Upper lobe of left lung (tissue), 6 donors: ENCODE data around the gene NGEF. TPM values are rescaled to one million over a fixed set of nuclear protein-coding genes. Genes with fewer than 3 reads are reported as not detected.

ENCODE experiments used
- ATAC-seq, 2 donors: fragments of 200-7000 bp; cut with Tn5 transposase; one replicate each; pipeline ENCODE4 v1.9.1; 2022; ENCODE audit warnings: mild to moderate bottlenecking in 2 of 2, moderate library complexity in 2 of 2; ENCODE audit not compliant: low FRiP score in 2 of 2
- DNase-seq, 2 donors: peaks; one replicate each; pipeline ENCODE4 v3.0.0-alpha.2; 2019 to 2020
- H3K27ac ChIP-seq, 4 donors: fragments of 200-600 bp; sonication (generic); one replicate each; pipeline ENCODE4 v1.5.1; 2016 to 2019
- H3K27me3 ChIP-seq, 4 donors: fragments of 200-600 bp; sonication (generic); one replicate each; pipeline ENCODE4 v1.5.1; 2017 to 2019
- H3K36me3 ChIP-seq, 4 donors: fragments of 200-600 bp; sonication (generic); one replicate each; pipeline ENCODE4 v1.5.1; 2016 to 2019
- H3K4me1 ChIP-seq, 4 donors: fragments of 200-600 bp; sonication (generic); one replicate each; pipeline ENCODE4 v1.5.1; 2018 to 2019
- H3K4me3 ChIP-seq, 4 donors: fragments of 200-600 bp; sonication (generic); one replicate each; pipeline ENCODE4 v1.5.1; 2017 to 2019; ENCODE audit warnings: mild to moderate bottlenecking in 2 of 4, moderate library complexity in 1 of 4
- H3K9me3 ChIP-seq, 4 donors: fragments of 200-600 bp; sonication (generic); one replicate each; pipeline ENCODE4 v1.5.1; 2018 to 2019
- EP300 ChIP-seq, 4 donors: sonication (generic); formaldehyde crosslinking; IDR thresholded peaks; one replicate each; pipeline ENCODE4 v1.5.1; 2017; ENCODE audit warnings: antibody characterized with exemption in 4 of 4, control low read depth in 2 of 4
- POLR2A ChIP-seq, 4 donors: fragments of 450-650 bp; IDR thresholded peaks; one replicate each; pipeline ENCODE4 v1.5.1; 2016 to 2017; ENCODE audit warnings: antibody characterized with exemption in 4 of 4, mild to moderate bottlenecking in 2 of 4
- POLR2AphosphoS5 ChIP-seq, 2 donors: sonication (generic); formaldehyde crosslinking; IDR thresholded peaks; one replicate each; pipeline ENCODE4 v1.5.1; 2017; ENCODE audit warnings: antibody characterized with exemption in 2 of 2
- WGBS, 2 donors: methylation state at CpG; one replicate each; pipeline ENCODE4 v1.1.5; 2017 to 2018; 5-methylcytosine and 5-hydroxymethylcytosine counted together
- total RNA-seq, 6 donors: library from RNA; depleted of rRNA in 4 of 6; stranded (reverse); fragments of >200 nt in 4 of 6; gene quantifications; one replicate each; pipeline versions ENCODE4 v1.1.0 to v1.2.1, GENCODE V29; 2016 to 2021
- TF ChIP-seq, protein P1 (sequence below), 6 experiments: fragments of 450-650 bp in 4 of 6; fragments of 200-600 bp in 2 of 6; sonication (generic) in 2 of 6; IDR thresholded peaks; one replicate each; pipeline ENCODE4 v1.5.1; 2016 to 2019; ENCODE audit warnings: antibody characterized with exemption in 6 of 6
- donor health status: DM: no; HTN: no; CAD: no; lungs with moderate emphysema.
- donor health status: DM: no; HTN: yes; CAD: no; lungs with severe emphysema.

The NGEF gene
- total RNA-seq, 6 donors from 2014 or later: 0.29 to 6.3 (median 0.98) TPM; not detected in 1

GRCh38 chr2:233023761-233024410 is 10.8 kb upstream of the NGEF start:
- Histone ChIP-seq H3K4me3 (no peak overlapping the region), H3K36me3 (no peaks in the 10 kb centered on the region), H3K4me1 (no peaks in the 10 kb centered on the region), H3K9me3 (no peaks in the 10 kb centered on the region), H3K27ac (no peak overlapping the region), H3K27me3 (no peaks in the 10 kb centered on the region)
- DNase-seq (no peak), ATAC-seq (no peak)
- WGBS, 2 donors: 93 to 94% methylated on average over 12 to 14 of the region's 14 CpGs
- TF ChIP-seq POLR2AphosphoS5 (IDR thresholded peaks at IDR 0.05) (no peak), EP300 (IDR thresholded peaks at IDR 0.05) (no peak), POLR2A (IDR thresholded peaks at IDR 0.05) (no peak)
- TF ChIP-seq, protein P1, sequence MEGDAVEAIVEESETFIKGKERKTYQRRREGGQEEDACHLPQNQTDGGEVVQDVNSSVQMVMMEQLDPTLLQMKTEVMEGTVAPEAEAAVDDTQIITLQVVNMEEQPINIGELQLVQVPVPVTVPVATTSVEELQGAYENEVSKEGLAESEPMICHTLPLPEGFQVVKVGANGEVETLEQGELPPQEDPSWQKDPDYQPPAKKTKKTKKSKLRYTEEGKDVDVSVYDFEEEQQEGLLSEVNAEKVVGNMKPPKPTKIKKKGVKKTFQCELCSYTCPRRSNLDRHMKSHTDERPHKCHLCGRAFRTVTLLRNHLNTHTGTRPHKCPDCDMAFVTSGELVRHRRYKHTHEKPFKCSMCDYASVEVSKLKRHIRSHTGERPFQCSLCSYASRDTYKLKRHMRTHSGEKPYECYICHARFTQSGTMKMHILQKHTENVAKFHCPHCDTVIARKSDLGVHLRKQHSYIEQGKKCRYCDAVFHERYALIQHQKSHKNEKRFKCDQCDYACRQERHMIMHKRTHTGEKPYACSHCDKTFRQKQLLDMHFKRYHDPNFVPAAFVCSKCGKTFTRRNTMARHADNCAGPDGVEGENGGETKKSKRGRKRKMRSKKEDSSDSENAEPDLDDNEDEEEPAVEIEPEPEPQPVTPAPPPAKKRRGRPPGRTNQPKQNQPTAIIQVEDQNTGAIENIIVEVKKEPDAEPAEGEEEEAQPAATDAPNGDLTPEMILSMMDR (IDR thresholded peaks at IDR 0.05): no peak

GRCh38 chr2:233023007-233023760 is 10.1 kb upstream of the NGEF start:
- Histone ChIP-seq H3K36me3 (no peaks in the 10 kb centered on the region), H3K9me3 (no peaks in the 10 kb centered on the region), H3K27me3 (no peaks in the 10 kb centered on the region), H3K4me3 (no peak overlapping the region), H3K27ac (no peak overlapping the region), H3K4me1 (no peaks in the 10 kb centered on the region)
- WGBS, 2 donors: 78 to 80% methylated on average over 11 to 18 of the region's 18 CpGs
- no peak for DNase-seq
- ATAC-seq: no peak
- TF ChIP-seq POLR2A (IDR thresholded peaks at IDR 0.05) (no peak), POLR2AphosphoS5 (IDR thresholded peaks at IDR 0.05) (no peak), EP300 (IDR thresholded peaks at IDR 0.05) (no peak)
- TF ChIP-seq, protein P1 (IDR thresholded peaks at IDR 0.05): no peak

DNA sequence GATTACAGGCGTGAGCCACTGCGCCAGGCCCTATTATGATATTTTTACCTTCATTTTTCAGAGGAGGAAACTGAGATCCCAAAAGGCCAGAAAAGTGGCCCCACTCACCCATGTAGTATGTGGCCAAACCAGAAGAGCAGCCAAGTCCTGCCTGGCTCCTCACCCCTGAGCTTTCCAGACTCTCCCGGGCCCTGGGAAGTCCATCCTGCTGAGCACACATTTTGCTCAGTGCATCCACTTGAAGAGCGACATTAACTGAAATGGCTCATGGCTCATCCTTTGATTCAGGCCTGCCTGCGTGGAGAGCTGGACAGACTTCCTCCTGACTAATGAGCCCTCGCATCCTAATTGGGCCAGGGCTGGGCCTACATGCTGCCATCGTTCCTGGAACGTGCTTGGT is 9.5 kb upstream of the NGEF start:
- TF ChIP-seq, protein P1 (IDR thresholded peaks at IDR 0.05): no peak
- no peak for TF ChIP-seq POLR2AphosphoS5 (IDR thresholded peaks at IDR 0.05)
- no peak for TF ChIP-seq POLR2A (IDR thresholded peaks at IDR 0.05)
- TF ChIP-seq EP300 (IDR thresholded peaks at IDR 0.05): no peak
- DNase-seq: no peak
- no peak for ATAC-seq
- Histone ChIP-seq H3K36me3 (no peaks in the 10 kb centered on the region), H3K27ac (no peak overlapping the region), H3K27me3 (no peaks in the 10 kb centered on the region), H3K9me3 (no peaks in the 10 kb centered on the region), H3K4me3 (no peak overlapping the region), H3K4me1 (no peaks in the 10 kb centered on the region)
- WGBS, 2 donors: 88 to 93% methylated on average over 3 to 8 of the region's 8 CpGs

DNA sequence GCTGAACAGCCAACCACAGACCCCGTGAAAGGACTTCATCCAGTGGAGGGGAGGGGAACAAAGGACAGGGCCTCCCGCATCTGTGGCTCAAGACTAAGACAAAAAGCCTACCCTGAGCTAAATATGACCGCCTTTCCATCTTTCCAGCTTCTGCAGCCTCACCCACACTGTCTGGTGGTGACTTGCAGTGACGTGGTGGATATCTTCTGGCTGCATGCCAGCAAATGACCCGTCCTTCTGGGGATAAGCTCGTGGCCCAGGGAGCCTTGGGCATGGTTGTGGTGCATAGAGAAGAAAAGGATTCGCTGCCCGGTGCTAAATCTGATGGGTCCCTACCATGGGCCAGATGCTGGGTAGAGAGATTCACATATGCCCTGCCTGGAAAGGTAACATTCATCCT is 8.7 kb upstream of the NGEF start:
- ATAC-seq (no peak), DNase-seq (no peak)
- H3K4me3 ChIP-seq: no peak overlapping the region
- TF ChIP-seq EP300 (IDR thresholded peaks at IDR 0.05) (no peak), POLR2A (IDR thresholded peaks at IDR 0.05) (no peak), POLR2AphosphoS5 (IDR thresholded peaks at IDR 0.05) (no peak)
- TF ChIP-seq, protein P1 (IDR thresholded peaks at IDR 0.05): no peak
- WGBS, 2 donors: 69 to 75% methylated on average over 8 of the region's 8 CpGs
- no peaks in the 10 kb centered on the region for H3K27me3 ChIP-seq
- H3K27ac ChIP-seq: no peak overlapping the region
- H3K4me1 ChIP-seq: no peaks in the 10 kb centered on the region
- no peaks in the 10 kb centered on the region for H3K36me3 ChIP-seq
- no peaks in the 10 kb centered on the region for H3K9me3 ChIP-seq
